Lower leg skin (tissue), 4 donors: Measurements from ENCODE around the gene THSD7B. TPM values are rescaled to one million over a fixed set of nuclear protein-coding genes. Genes with fewer than 3 reads are reported as not detected.
"Not testable (repeated sequence)": the region's sequence is repeated elsewhere in the genome, so short reads cannot be mapped to it uniquely, and the experiment has no call there.

Experiments
- DNase-seq, 2 donors: peaks; one replicate each; pipeline ENCODE4 v3.0.0-alpha.2; 2019; ENCODE audit warnings: low spot score in 2 of 2
- H3K4me3 ChIP-seq: fragments of 200-600 bp; sonication (generic); 2 replicates; pipeline ENCODE4 v1.5.1; 2017; ENCODE audit warnings: mild to moderate bottlenecking, low read depth; ENCODE audit not compliant: poor library complexity, severe bottlenecking
- POLR2A ChIP-seq, 2 donors: fragments of 450-650 bp; IDR thresholded peaks; one replicate each; pipeline ENCODE4 v1.6.1; 2016 to 2017; ENCODE audit warnings: antibody characterized with exemption in 2 of 2, mild to moderate bottlenecking in 1 of 2, moderate library complexity in 1 of 2
- WGBS, 2 donors: methylation state at CpG; one replicate each; pipeline ENCODE4 v1.1.5; 2018; 5-methylcytosine and 5-hydroxymethylcytosine counted together
- intact Hi-C: fragments of 100-400 bp; cut with DNase I; formaldehyde crosslinking; loops from one replicate; pipeline ENCODE4 v1.15.0; 2023; ENCODE audit warnings: low total_unique reads
- total RNA-seq, 4 donors: library from RNA; depleted of rRNA; stranded (reverse); fragments of >200 nt; gene quantifications; one replicate each; pipeline ENCODE4 v1.1.0, GENCODE V29; 2016
- TF ChIP-seq, protein P1 (sequence below), 3 donors: fragments of 450-650 bp; IDR thresholded peaks; one replicate each; pipeline ENCODE4 v1.5.1; 2016; ENCODE audit warnings: antibody characterized with exemption in 3 of 3, mild to moderate bottlenecking in 3 of 3, moderate library complexity in 2 of 3

THSD7B gene
- total RNA-seq, 4 donors from 2014 or later: not detected

DNA sequence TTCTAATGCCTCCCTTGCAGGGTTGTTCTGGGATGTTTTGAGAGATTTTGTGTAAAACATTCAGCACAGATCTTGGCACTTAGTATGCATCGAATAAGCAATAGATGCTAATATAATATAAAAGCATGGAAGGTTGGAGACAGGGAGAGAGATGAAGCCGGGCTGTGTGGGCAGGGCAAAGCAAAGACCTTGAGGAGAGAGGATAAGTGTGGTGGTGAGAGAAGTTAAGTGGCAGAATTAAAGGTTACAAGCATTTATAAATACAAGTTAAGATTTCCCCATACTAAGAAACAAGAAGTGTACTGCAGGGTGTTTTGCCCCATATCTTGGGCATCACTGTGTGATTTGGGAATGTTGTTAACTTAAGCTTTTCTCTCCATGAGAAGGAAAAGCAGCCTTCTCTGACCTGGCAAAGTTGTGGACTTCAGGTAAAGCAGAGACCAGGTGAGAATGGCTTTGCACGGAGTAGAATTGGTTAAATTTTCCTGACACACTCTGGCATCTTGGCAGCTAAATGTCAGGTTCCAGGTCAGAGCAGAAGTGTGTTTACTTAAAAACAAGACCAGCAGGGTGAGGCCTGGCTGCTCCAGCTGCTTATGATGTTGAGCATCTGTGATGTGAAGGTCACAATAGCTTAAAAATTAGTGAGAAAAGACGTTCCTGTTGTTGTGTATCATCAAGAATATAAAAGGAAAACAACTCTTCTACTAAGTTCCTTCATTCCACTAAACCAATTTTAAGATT, 910.4 kb downstream of the THSD7B start:
- 73 to 75% methylated on average over 4 of the region's 4 CpGs for WGBS, 2 donors
- no peak overlapping the region for H3K4me3 ChIP-seq
- TF ChIP-seq, protein P1, sequence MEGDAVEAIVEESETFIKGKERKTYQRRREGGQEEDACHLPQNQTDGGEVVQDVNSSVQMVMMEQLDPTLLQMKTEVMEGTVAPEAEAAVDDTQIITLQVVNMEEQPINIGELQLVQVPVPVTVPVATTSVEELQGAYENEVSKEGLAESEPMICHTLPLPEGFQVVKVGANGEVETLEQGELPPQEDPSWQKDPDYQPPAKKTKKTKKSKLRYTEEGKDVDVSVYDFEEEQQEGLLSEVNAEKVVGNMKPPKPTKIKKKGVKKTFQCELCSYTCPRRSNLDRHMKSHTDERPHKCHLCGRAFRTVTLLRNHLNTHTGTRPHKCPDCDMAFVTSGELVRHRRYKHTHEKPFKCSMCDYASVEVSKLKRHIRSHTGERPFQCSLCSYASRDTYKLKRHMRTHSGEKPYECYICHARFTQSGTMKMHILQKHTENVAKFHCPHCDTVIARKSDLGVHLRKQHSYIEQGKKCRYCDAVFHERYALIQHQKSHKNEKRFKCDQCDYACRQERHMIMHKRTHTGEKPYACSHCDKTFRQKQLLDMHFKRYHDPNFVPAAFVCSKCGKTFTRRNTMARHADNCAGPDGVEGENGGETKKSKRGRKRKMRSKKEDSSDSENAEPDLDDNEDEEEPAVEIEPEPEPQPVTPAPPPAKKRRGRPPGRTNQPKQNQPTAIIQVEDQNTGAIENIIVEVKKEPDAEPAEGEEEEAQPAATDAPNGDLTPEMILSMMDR (IDR thresholded peaks at IDR 0.05): no peak
- no peak for TF ChIP-seq POLR2A (IDR thresholded peaks at IDR 0.05)
- intact Hi-C loops: no loop called here
- no peak for DNase-seq

DNA sequence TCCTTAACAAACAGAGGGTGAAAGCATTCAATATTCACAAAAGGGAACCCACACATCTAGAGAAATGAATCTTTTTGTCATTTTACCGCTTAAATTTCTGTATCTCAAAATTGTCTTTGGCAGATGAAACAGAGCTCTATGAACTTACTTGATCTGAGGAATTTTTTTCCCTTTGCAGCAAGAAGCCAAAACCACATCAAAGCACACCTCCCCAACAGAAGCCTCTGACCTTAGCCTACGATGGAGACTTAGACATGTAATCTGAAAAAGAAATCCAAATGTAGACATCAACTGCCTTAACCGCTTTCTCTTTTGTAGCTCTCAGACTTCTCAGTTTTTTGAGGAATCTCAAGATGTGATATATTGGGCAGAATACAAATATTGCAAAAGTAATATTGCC, 911.0 kb downstream of the THSD7B start:
- no peak for DNase-seq
- no peak overlapping the region for H3K4me3 ChIP-seq
- 70 to 72% methylated on average over 3 of the region's 3 CpGs for WGBS, 2 donors
- intact Hi-C loops: no loop called here
- TF ChIP-seq, protein P1 (IDR thresholded peaks at IDR 0.05): no peak
- no peak for TF ChIP-seq POLR2A (IDR thresholded peaks at IDR 0.05)

DNA sequence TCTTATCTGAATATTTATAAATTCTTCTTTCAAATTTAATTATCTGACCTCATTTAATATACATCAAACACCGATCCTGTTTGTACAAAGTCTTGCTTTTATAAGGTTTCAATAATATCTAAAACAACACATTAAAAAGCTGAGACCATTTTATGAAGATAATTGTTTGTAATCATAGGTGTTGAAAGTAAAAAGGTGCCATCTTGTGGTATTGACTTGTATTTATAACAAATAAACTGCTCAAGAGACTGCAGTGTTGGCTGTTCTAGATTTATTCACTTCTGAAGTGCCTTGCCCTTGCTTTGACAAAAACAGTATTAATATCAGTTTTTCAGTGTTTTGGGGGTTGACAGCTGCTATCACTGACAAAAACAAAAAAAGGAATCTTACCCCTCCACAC, 912.1 kb downstream of the THSD7B start:
- 75 to 83% methylated on average over 1 of the region's 1 CpG for WGBS, 2 donors
- DNase-seq: no peak
- H3K4me3 ChIP-seq: no peak overlapping the region
- intact Hi-C loops: no loop called here
- TF ChIP-seq POLR2A (IDR thresholded peaks at IDR 0.05): no peak
- TF ChIP-seq, protein P1 (IDR thresholded peaks at IDR 0.05): no peak

DNA sequence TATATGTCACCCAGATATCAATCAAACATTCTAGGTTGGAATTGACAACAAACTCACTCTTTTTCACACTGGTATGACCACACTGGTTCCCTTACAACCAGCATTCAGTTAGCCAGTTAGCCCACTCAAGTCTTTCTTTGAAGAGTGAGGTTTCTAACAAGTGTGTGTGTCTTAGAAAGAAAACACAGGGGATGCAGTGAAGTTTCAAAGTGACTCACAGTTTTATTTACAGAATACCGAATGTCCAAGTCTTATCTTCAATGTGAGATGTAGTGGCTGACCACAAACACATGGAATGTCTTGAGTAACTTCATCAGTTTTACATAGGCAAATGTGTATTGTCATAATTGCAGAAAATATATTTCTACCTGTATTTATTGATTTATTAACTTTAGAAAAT, 924.2 kb downstream of the THSD7B start:
- H3K4me3 ChIP-seq: no peak overlapping the region
- WGBS, 2 donors: 41 to 90% methylated on average over 1 of the region's 1 CpG
- intact Hi-C loops: no loop called here
- no peak for DNase-seq
- TF ChIP-seq, protein P1 (IDR thresholded peaks at IDR 0.05): no peak
- no peak for TF ChIP-seq POLR2A (IDR thresholded peaks at IDR 0.05)

DNA sequence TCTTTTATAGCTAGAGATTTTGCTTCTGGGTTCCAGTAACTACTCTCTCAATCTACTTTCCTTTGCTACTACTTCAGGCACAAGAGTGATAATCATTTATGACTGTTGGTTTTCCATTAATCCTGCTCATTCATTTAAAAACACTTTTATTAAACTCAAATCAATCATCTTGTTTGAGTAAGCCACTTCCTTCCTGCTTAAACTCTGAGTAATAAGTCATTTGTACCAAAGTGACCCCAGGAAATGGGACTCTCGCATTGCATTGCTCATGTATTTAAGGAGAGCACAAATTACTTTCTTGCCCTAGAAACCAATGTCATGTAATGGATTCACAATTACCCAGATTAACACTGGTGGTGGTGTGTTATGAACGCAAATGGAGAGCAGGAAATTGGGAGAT, 928.2 kb downstream of the THSD7B start:
- intact Hi-C loops: no loop called here
- 28 to 31% methylated on average over 2 of the region's 2 CpGs for WGBS, 2 donors
- TF ChIP-seq, protein P1 (IDR thresholded peaks at IDR 0.05): no peak
- no peak for TF ChIP-seq POLR2A (IDR thresholded peaks at IDR 0.05)

DNA sequence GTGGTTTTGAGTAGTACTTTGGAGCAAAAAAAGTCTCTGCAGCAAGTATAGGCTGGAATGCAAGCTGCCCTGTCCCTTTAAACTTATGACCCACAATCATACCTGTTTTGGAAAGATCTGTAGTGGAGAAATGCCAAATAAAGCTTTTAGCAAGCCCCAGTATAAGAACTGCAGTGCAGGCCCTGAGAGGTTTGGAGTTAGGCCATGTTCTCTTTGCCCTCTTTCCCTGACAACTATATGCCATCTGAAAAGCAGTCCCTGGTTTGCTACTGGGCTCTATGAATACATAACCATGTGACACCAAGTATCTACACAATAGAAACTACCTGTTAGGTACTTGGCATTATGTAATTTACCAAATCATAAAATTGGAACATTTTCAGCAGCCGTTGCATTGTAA, 931.6 kb downstream of the THSD7B start:
- TF ChIP-seq POLR2A (IDR thresholded peaks at IDR 0.05): no peak
- TF ChIP-seq, protein P1 (IDR thresholded peaks at IDR 0.05): no peak
- H3K4me3 ChIP-seq: no peak overlapping the region
- no peak for DNase-seq
- intact Hi-C loops: no loop called here
- WGBS, 2 donors: 57 to 68% methylated on average over 1 of the region's 1 CpG

More for the DNA sequence above, 928.2 kb downstream of the THSD7B start:
- no peak overlapping the region for H3K4me3 ChIP-seq
- DNase-seq: no peak

DNA sequence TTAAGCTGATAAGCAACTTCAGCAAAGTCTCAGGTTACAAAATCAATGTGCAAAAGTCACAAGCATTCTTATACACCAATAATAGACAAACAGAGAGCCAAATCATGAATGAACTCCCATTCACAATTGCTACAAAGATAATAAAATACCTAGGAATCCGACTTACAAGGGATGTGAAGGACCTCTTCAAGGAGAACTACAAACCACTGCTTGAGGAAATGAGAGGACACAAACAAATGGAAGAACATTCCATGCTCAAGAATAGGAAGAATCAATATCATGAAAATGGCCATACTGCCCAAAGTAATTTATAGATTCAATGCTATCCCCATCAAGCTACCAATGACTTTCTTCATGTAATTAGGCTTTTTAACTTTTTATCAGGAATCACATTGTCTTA, 934.9 kb downstream of the THSD7B start:
- intact Hi-C loops, H3K4me3 ChIP-seq, DNase-seq: not testable (repeated sequence)
- WGBS, 2 donors: 62 to 72% methylated on average over 1 of the region's 1 CpG
